HepG2 (cell line): ENCODE data around the gene CORO7.

Experiments
- JUND ChIP-seq: sonication (generic); formaldehyde crosslinking; IDR thresholded peaks from 2 replicates; pipeline ENCODE4 v1.8.0; 2022; ENCODE audit warnings: mild to moderate bottlenecking, missing genetic modification reagents
- ZNF513 ChIP-seq: sonication (generic); formaldehyde crosslinking; conservative IDR thresholded peaks from 2 replicates; pipeline ENCODE4 v1.5.0; 2020; ENCODE audit warnings: missing genetic modification reagents

DNA sequence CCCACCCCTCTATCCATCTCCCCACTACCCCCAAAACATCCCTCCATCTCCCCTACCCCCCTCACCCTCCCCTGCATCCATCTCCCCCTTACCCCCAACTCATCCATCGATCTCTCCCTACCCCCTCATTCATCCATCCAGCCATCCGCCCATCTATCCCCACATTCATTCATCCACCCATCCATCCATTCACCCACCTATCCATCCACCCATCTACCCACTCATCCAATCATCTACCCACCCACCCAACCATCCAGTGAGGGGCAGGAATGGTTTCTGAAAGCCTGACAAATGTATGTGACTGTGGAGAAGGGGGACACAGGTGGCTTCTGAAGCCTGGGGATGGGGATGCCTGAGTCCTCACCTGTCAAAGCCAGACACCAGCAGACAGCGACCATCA is 56.5 kb downstream of the CORO7 start:
- TF ChIP-seq JUND (CRISPR knock-in tag): no peak
- TF ChIP-seq ZNF513 (CRISPR knock-in tag): no peak
